ENCODE measurements around the gene HPS1. TPM values are rescaled to one million over a fixed set of nuclear protein-coding genes. Genes with fewer than 3 reads are reported as not detected.

The HPS1 gene
- total and polyA plus RNA-seq, 2 of the 4 experiments (the other 2 are of a cell fraction), result 14.0 to 55.2 TPM

- Histone ChIP-seq H2AK9ac (replicated peaks; ENCODE audit: low read depth, low read length, poor library complexity) (no peak overlapping the region), H3K36me3 (ENCODE audit: control insufficient read depth, insufficient read depth, low read length) (no peaks in the 10 kb centered on the region), H4K5ac (ENCODE audit: low read depth, low read length) (no peak overlapping the region), H3K79me1 (ENCODE audit: low read depth in 1 of 2, low read length in 2 of 2) (no peaks in the 10 kb centered on the region), H3K9me1 (ENCODE audit: insufficient read depth, low read length) (no peaks in the 10 kb centered on the region), H3K4me3 (ENCODE audit: insufficient read depth, low read depth, low read length) (no peak overlapping the region), H2BK15ac (ENCODE audit: low read depth, low read length) (no peak overlapping the region), H2BK5ac (ENCODE audit: low read depth, low read length, poor library complexity, severe bottlenecking) (no peak overlapping the region), H2BK120ac (ENCODE audit: low read depth, low read length) (no peak overlapping the region), H3K9me3 (ENCODE audit: control insufficient read depth, insufficient read depth, low read length) (no peaks in the 10 kb centered on the region), H3K27me3 (ENCODE audit: control insufficient read depth, insufficient read depth, low read length) (no peaks in the 10 kb centered on the region), H3K27ac (ENCODE audit: insufficient read depth, low read length) (no peak overlapping the region), H4K20me1 (ENCODE audit: insufficient read depth, low read length) (no peaks in the 10 kb centered on the region), H2AFZ (replicated peaks; ENCODE audit: low read length, poor library complexity) (no peak overlapping the region), H2BK20ac (ENCODE audit: low read depth, low read length) (no peak overlapping the region), H3K4me2 (ENCODE audit: low read depth, low read length) (no peak overlapping the region), H4K91ac (ENCODE audit: insufficient read depth, low read depth, low read length) (no peak overlapping the region), H3K18ac (ENCODE audit: low read depth, low read length) (no peak overlapping the region), H3K23ac (ENCODE audit: low read depth, low read length) (no peak overlapping the region), H3K4me1 (ENCODE audit: control insufficient read depth, insufficient read depth, low read length) (peaks cover 1% of the 10 kb centered on the region), H4K8ac (ENCODE audit: low read depth in 2 of 2, low read length in 2 of 2) (no peak overlapping the region), H3K9ac (ENCODE audit: low read depth, low read length) (no peak overlapping the region), H3K4ac (ENCODE audit: low read depth, low read length) (no peak overlapping the region), H3K14ac (replicated peaks; ENCODE audit: low read depth, low read length) (no peak overlapping the region), H2AK5ac (ENCODE audit: low read depth, low read length) (no peak overlapping the region), H3K56ac (ENCODE audit: extremely low read depth, insufficient read depth, low read length) (no peak overlapping the region)
- dilution Hi-C loops (cut with HindIII; ENCODE audit: low sequenced_read_pairs, unreplicated experiment), result no loop called here
- intact Hi-C loops (cut with micrococcal nuclease), result no loop called here
- DNase-seq, result no peak
- ChIA-PET POLR2A (ENCODE audit: unreplicated experiment) (no interaction called here), CTCF (no interaction called here)
- no TSS peak for BruUV-seq (replicated peaks)
- WGBS, 2 experiments (ENCODE audit: extremely low coverage in 2 of 2, insufficient read length in 1 of 2), result 100% methylated on average over 2 of the region's 4 CpGs; no CpG with 5 or more reads in 1 of the 2 experiments
- in situ Hi-C loops (cut with MboI; ENCODE audit: low sequenced_read_pairs), result no loop called here
- ATAC-seq (ENCODE audit: low read depth), result no peak
- no peak for TF ChIP-seq NFE2L2 (IDR thresholded peaks at IDR 0.05; ENCODE audit: low read depth, low read length)
- no peak for TF ChIP-seq CHD1 (IDR thresholded peaks at IDR 0.05; ENCODE audit: low read depth, low read length)
- TF ChIP-seq POLR2A (IDR thresholded peaks at IDR 0.05; ENCODE audit: low read depth, low read length), result no peak
- no peak for TF ChIP-seq RCOR1 (IDR thresholded peaks at IDR 0.05; ENCODE audit: insufficient replicate concordance, low read length)
- TF ChIP-seq CEBPB (IDR thresholded peaks at IDR 0.05; ENCODE audit: low read depth, low read length), result no peak
- no peak for TF ChIP-seq FOS (IDR thresholded peaks at IDR 0.05; ENCODE audit: low read depth, low read length)
- no peak for TF ChIP-seq MAZ (IDR thresholded peaks at IDR 0.05; ENCODE audit: borderline replicate concordance, low read depth, low read length)
- no peak for TF ChIP-seq USF2 (IDR thresholded peaks at IDR 0.05; ENCODE audit: low read depth, low read length)
- no peak for TF ChIP-seq RAD21 (IDR thresholded peaks at IDR 0.05; ENCODE audit: low read length)
- TF ChIP-seq MAFK (IDR thresholded peaks at IDR 0.05; ENCODE audit: low read depth, low read length), result no peak
- TF ChIP-seq CTCF (conservative IDR thresholded peaks at IDR 0.05; ENCODE audit: low read depth, low read length), result no peak
- no peak for TF ChIP-seq BHLHE40 (IDR thresholded peaks at IDR 0.05; ENCODE audit: low read depth, low read length)
- TF ChIP-seq MXI1 (IDR thresholded peaks at IDR 0.05; ENCODE audit: borderline replicate concordance, low read depth, low read length), result no peak
- TF ChIP-seq SMC3 (IDR thresholded peaks at IDR 0.05; ENCODE audit: low read depth, low read length), result no peak
- TF ChIP-seq ELK1 (IDR thresholded peaks at IDR 0.05; ENCODE audit: borderline replicate concordance, low read depth, low read length), result no peak
- TF ChIP-seq RFX5 (IDR thresholded peaks at IDR 0.05; ENCODE audit: low read depth, low read length), result no peak
Measured at GRCh38 chr10:98456043-98456570, 9.4 kb upstream of the HPS1 start.

Data from IMR-90 (cell line).